Ureter (tissue), 1 donor: ENCODE data around the gene MS4A18. TPM values are rescaled to one million over a fixed set of nuclear protein-coding genes. Genes with fewer than 3 reads are reported as not detected.

Experiments
- DNase-seq: peaks from one replicate; pipeline ENCODE4 v3.0.0-alpha.2; 2020; ENCODE audit warnings: low spot score
- total RNA-seq: library from RNA; stranded (reverse); gene quantifications from one replicate; pipeline ENCODE4 v1.2.4, GENCODE V29; 2023
- donor health status: DM: yes; HTN: yes; CAD: no.

The MS4A18 gene
- total RNA-seq, 1 donor from 2014 or later = not detected

GRCh38 chr11:60766547-60766946, 42.0 kb downstream of the MS4A18 start:
- no peak for DNase-seq

- no peak for DNase-seq
Measured at GRCh38 chr11:60767388-60767811, 42.9 kb downstream of the MS4A18 start.

- DNase-seq = no peak
Measured at GRCh38 chr11:60768202-60768601, 43.7 kb downstream of the MS4A18 start.

- no peak for DNase-seq
Measured at GRCh38 chr11:60769273-60769672, 44.8 kb downstream of the MS4A18 start.

GRCh38 chr11:60769811-60770210, 45.3 kb downstream of the MS4A18 start:
- DNase-seq = no peak

- no peak for DNase-seq
Measured at GRCh38 chr11:60771146-60771545, 46.6 kb downstream of the MS4A18 start.

- DNase-seq = no peak
Measured at GRCh38 chr11:60771879-60772525, 47.5 kb downstream of the MS4A18 start.

GRCh38 chr11:60772666-60773065, 48.1 kb downstream of the MS4A18 start:
- DNase-seq = no peak

GRCh38 chr11:60774726-60775125, 50.2 kb downstream of the MS4A18 start:
- DNase-seq = no peak

- DNase-seq = peak; percentile 92
Measured at GRCh38 chr11:60775420-60775961, 51.0 kb downstream of the MS4A18 start.

- DNase-seq = no peak
Measured at GRCh38 chr11:60776167-60776566, 51.6 kb downstream of the MS4A18 start.

- no peak for DNase-seq
Measured at GRCh38 chr11:60777106-60777505, 52.6 kb downstream of the MS4A18 start.

GRCh38 chr11:60777572-60777971, 53.1 kb downstream of the MS4A18 start:
- DNase-seq = no peak

- DNase-seq = no peak
Measured at GRCh38 chr11:60780065-60780464, 55.5 kb downstream of the MS4A18 start.

GRCh38 chr11:60780774-60781173, 56.3 kb downstream of the MS4A18 start:
- no peak for DNase-seq

GRCh38 chr11:60781286-60781980, 56.9 kb downstream of the MS4A18 start:
- no peak for DNase-seq

GRCh38 chr11:60781981-60782316, 57.4 kb downstream of the MS4A18 start:
- DNase-seq = no peak

- no peak for DNase-seq
Measured at GRCh38 chr11:60782393-60783140, 58.0 kb downstream of the MS4A18 start.

- no peak for DNase-seq
Measured at GRCh38 chr11:60783141-60783484, 58.6 kb downstream of the MS4A18 start.

GRCh38 chr11:60783911-60784310, 59.4 kb downstream of the MS4A18 start:
- no peak for DNase-seq

GRCh38 chr11:60785136-60785535, 60.6 kb downstream of the MS4A18 start, which contains the start of gene MS4A10:
Gene MS4A10, plus strand, starts transcription at chr11:60785333. Its CDS starts 5,003 bp downstream, at chr11:60790336.
- no peak for DNase-seq

- DNase-seq = no peak
Measured at GRCh38 chr11:60785806-60786361, 61.4 kb downstream of the MS4A18 start.
